GM19324 (cell line): ENCODE results near the gene SLC4A1.

Experiments used
- ATAC-seq: cut with Tn5 transposase; IDR thresholded peaks from one replicate; pipeline ENCODE4 v1.9.1; 2021; ENCODE audit warnings: mild to moderate bottlenecking, moderate library complexity; ENCODE audit not compliant: unreplicated experiment, low FRiP score

SLC4A1 gene

DNA sequence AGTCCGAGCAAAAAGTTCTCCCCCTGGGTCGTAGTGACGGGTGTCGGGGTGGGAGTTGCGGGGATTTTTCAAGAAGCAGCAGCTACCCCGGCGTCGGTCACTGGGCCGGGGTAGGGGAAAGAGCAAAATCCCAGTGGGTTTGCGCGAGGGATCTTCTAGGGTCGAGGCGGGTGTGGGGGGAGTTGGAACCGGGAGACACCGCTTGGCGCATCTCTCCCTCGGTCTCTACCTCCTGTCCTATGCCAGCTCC lies 46.1 kb downstream of the SLC4A1 start:
- ATAC-seq: no peak

DNA sequence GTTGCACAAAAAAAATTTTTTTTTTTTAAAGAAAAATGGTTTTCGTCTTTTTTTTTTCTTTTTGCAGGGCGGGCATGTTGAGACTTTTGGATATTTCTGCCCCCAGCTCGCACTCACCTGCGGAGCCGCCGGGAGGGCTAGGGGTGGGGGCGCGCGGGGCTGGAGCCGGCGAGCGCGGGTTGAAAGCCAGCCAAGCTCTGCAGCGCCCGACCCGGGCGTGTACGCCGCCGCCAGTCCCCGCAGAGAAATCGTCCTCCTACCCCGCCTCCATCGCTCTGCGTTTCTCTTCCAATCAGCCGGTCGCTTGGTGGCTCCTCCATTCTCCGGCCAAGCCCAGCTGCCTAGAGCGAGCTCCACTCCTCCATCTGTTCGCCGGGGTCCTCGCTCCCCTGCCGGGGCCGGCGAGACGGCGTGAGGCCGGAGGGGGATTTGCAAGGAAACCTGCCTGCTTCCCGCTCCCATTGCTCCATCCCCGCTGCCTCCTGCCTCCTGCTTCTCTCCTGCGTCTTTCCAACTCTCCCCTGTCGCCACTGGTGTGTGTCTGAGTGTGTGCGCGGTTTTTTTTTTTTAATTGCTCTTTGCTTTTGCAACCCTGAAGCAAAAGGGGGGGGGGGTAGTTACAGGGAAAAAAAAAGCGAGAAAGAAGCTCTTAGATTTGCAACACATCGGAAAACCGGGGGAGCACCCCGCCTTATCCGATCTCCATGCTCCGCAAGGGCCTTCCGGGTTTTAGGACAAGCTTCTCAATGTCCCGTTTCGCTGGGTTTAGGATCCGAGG lies 46.7 kb downstream of the SLC4A1 start:
- no peak for ATAC-seq

DNA sequence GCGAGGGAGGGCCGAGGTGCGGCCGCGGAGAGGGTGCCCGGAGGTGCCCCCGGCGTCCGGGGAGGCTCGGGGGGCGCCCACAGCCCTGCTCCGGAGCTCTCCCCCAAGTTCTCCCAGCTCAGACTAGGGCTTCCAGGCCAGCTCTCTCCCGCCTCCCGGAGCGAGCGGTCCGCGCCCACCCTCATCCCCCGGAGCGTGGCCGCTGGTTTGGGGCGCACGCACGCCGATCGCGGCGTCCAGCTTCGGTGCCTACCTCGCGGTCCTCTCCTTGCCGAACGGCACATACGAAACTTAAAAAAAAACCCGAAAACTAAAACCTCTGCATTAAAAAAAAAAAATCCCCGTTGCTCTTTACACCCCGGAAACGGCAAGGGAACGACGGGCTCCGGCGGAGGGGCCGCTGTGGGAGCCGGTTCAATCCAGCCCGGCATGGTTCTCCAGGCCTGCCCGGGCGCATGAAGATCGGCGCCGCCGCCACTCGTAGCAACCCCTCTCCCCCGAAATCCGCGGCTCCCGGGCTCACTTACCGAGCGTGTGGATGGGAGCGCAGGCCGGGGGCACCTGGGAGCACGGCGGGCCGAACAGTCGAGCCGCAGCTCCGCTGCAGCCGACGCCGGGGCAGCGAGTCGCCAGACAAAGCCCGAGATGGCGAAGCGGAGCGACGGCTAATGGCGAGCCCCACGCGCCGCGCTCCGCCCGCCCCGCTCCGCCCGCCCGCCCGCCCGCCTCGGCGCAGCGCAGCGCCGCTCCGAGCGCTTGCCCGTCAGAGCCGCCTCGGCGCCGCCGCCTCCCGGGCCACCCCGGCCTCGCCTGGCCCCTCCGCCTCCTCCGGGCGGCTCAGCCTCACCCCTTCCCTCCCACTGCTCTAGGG lies 47.5 kb downstream of the SLC4A1 start:
- no peak for ATAC-seq

GRCh38 chr17:44219616-44220212 lies 48.2 kb downstream of the SLC4A1 start, which contains the start of gene UBTF:
Gene UBTF, minus strand, starts transcription at chr17:44219675. Its CDS starts 1,446 bp downstream, at chr17:44218229.
- ATAC-seq: peak; percentile 13

- peak; percentile 31 for ATAC-seq
Measured at GRCh38 chr17:44219108-44219615, 48.8 kb downstream of the SLC4A1 start.

DNA sequence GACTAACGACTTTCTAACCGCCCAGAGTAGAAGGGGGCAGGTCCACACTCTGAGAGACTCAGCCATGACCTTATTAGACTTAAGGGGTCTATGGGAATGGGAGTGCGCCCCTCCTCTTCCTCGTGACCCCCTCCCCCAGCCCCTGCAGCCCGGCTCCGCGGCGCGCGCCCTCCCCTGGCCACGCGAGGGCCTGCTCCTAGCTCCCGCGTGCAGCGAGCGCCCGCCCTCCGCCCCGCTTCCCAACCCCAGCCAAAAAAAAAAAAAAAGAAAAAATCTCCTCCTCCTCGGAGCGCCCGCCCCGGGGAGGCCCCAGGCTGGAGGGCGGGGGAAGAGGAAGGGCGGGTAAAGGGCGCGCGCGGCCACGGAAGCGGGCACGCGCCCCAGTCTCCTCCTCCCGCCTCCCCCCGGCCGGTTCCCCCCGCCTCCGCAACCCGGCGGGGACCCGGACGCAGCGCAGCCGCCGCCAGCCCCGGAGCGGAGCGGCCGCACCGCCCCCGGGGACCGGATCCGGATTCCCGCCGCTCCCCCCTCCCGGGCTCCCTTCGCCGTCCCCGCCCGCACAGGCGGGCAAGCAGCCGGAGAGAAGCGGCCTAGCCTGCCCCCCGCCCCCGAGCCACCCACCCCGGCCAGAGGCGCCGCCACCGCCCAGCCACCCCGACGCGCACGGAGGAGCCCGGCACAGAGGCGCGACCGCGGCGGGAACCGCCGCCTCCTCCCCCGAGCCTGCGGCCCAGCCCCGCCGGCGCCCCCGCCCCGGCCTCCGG lies 49.4 kb downstream of the SLC4A1 start:
- peak; percentile 50 for ATAC-seq

DNA sequence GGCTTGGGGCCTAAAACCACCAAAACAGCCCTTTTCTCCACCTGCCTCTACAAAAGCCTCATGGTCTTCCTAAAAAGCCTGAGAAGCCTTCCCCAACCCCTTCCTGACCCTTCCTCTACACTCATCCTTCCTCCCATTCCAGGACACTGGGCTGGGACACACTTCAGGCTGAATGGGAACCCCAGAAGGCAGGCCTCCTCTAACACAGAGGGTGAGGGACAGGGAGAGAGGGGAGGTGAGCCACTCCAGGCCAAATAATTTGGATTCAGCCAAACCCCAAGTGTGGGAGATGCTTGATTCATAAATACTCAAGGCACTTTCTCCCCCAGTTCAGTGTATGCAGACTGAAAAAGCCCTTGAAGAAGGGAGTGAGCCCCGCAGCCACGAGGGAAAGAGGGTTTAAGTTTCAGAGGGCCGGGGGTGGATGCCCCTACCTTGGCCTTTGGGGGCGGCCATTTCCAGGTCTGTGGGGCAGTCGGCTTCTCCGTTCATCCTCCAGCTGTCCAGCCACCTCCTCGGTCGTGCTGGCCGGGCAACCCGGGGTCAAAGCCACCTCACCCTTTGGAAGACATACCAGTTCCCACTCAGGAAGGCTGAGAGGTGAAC lies 50.1 kb downstream of the SLC4A1 start:
- ATAC-seq: no peak

GRCh38 chr17:44216694-44217093 lies 51.2 kb downstream of the SLC4A1 start:
- no peak for ATAC-seq

GRCh38 chr17:44216173-44216572 lies 51.8 kb downstream of the SLC4A1 start:
- no peak for ATAC-seq

GRCh38 chr17:44214896-44215295 lies 53.0 kb downstream of the SLC4A1 start:
- ATAC-seq: no peak

DNA sequence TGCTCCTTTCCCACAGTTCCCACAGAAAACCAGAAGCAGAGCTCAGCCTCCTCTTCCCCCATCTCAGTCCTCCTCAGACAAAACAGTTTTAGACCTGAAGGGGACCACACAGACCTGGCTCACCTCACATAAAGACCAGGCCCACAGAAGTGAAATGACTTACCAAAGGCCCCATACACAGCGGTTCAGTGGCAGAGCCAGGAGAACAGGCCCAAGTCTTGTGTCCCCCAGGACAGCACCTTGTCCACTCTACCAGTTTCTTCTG lies 53.8 kb downstream of the SLC4A1 start:
- no peak for ATAC-seq

DNA sequence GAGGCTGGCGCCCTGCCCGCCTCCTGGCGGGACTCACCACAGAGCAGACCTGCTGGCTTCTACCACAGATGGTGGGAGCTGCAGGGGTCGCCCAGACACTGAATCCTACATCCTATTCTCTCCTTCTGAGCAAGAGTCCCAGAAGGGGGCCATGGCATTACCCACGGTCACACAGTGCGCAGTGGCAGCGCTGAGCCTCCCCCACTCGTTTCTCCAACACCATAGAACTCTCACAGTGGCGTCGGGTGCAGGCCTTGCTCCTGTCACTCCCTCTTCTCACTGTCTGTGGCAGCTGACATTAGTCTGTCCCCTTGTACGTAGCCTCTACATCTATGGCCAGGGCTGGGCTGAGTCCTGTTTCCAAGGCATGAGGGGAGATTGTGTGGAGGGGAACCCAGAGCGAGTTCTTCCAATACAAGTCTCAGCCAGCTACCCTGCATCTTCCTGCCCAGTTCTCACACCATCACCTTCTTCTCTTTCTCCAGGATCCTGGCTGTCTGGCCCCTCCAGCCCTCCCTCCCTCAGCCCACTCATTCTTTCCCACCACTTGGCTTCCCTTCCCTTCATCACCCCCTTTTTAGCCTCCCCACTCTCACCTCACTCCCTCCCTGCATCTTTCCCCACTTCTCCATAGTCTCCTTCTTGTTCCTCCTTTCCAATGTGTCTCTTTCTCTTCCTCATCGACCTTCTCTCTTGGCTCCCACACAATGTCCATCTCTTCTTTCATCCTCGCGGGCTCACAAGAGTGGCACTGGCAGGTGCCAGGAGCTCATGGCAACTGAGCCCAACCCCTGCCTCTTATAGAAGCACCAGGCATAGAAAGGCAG lies 54.3 kb downstream of the SLC4A1 start:
- no peak for ATAC-seq

DNA sequence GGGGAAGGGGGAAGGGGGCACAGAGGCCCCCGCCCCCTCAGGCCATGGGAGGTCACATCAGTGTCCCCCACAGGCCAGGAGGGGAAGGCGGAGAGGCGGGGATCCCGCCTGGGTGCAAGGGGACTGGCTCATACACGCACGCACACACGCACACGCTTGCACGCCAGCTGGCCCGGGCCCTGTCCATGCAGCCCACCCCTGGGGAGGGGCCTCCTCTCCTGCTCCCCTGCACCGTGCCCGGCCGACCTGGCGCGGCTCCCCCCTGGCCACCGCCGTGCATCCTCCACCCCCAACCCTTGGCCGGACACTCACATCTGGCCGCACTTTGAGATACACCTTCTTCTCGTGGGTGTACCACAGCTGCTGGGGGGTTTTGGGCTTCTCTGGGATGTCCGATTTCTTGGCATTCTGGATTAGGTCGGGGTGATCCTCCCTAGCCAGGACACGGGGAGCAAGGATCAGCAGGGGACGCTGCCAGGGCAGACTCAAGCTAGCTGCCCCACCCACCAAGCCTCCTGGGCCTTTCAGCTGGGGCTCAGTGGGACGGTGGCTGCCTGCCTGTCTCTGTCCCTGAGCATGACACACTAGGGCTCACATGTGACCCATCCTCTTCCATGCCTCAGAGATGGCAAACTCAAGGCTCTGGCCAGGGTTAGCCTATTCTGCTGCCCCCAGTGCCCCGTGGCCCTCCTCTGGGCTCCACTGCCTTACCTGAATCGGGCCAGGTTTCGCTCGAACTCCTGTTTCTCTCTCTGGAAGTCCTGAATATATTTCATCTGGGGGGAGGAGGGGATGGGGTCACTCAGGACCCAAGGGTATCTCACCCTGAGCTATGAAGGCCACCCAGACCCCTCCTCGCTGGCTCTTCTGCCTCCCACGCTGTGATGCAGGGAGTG lies 55.2 kb downstream of the SLC4A1 start:
- ATAC-seq: no peak

- no peak for ATAC-seq
Measured at GRCh38 chr17:44211281-44212265, 56.4 kb downstream of the SLC4A1 start.

DNA sequence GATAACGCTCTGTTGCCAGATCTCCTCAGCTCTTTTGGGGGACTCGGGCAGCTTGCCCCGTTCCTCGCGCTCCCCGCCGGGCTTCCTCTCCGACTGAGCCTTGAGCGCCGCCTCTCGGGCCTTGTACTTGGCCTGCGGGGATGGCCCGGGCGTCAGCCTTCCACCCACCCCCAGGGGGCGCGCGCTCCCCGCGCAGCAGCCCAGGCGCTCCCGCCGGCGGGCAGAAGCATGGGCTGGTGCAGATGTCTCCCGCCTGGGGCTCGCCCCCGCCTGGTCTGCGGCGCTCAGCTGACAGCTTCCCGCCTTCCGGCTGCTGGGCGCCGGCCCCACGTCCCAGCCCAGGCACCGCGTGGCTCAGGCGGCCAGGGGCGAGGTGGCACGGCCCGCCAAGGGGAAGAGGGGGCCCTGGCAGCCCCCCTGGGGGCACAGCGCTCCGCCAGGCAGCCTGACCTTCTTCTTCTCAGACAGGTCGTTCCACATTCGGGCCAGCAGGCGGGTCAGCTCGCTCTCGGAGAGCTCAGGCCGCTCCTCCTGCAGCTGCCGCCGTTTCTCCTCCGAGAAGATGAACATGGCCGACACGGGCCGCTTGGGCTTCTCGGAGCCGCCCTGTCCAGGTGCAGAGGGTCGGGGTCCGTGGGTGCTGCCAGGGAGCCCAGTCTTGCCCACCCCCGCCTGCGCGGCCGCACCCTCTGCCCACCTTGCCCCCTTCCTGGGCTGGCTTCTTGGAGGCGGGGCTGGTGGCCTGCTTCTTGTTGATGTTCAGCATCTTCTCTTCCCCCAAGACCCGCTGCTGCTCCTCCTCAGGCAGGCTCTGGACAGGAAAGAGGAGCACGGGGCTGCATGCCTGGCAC lies 57.4 kb downstream of the SLC4A1 start:
- ATAC-seq: peak; percentile 69

GRCh38 chr17:44209786-44210341 lies 58.1 kb downstream of the SLC4A1 start:
- ATAC-seq: peak; percentile 5
